C4-2B (cell line): Measurements from ENCODE around the gene SLC24A4.

Experiments used
- H3K27ac ChIP-seq: fragments of 450-650 bp; 2 replicates; pipeline ENCODE4 v1.5.1; 2017
- CTCF ChIP-seq: fragments of 450-650 bp; conservative IDR thresholded peaks from 2 replicates; pipeline ENCODE4 v1.5.1; 2017; ENCODE audit warnings: mild to moderate bottlenecking
- ZFX ChIP-seq: fragments of 450-650 bp; IDR thresholded peaks from 2 replicates; pipeline ENCODE4 v1.6.1; 2017

SLC24A4 gene

GRCh38 chr14:92443167-92443566, 120.2 kb downstream of the SLC24A4 start:
- TF ChIP-seq ZFX (no peak), CTCF (no peak)
- H3K27ac ChIP-seq = no peak overlapping the region

- TF ChIP-seq ZFX (no peak), CTCF (no peak)
- H3K27ac ChIP-seq = no peak overlapping the region
These were observed 120.8 kb downstream of the SLC24A4 start for GRCh38 chr14:92443741-92444140.

GRCh38 chr14:92446771-92447170, 123.8 kb downstream of the SLC24A4 start:
- no peak for TF ChIP-seq CTCF
- TF ChIP-seq ZFX = no peak
- no peak overlapping the region for H3K27ac ChIP-seq

GRCh38 chr14:92447416-92448197, 124.6 kb downstream of the SLC24A4 start:
- no peak overlapping the region for H3K27ac ChIP-seq
- no peak for TF ChIP-seq CTCF
- no peak for TF ChIP-seq ZFX

GRCh38 chr14:92448786-92449185, 125.8 kb downstream of the SLC24A4 start:
- no peak overlapping the region for H3K27ac ChIP-seq
- no peak for TF ChIP-seq CTCF
- no peak for TF ChIP-seq ZFX

- no peak overlapping the region for H3K27ac ChIP-seq
- no peak for TF ChIP-seq ZFX
- TF ChIP-seq CTCF = no peak
These were observed 126.6 kb downstream of the SLC24A4 start for GRCh38 chr14:92449404-92450181.

- TF ChIP-seq ZFX = no peak
- no peak for TF ChIP-seq CTCF
- no peak overlapping the region for H3K27ac ChIP-seq
These were observed 127.5 kb downstream of the SLC24A4 start for GRCh38 chr14:92450351-92451070.
